Measurements from ENCODE around the gene XRN2.
"Not testable (repeated sequence)": the region's sequence is repeated elsewhere in the genome, so short reads cannot be mapped to it uniquely, and the experiment has no call there.

Gene XRN2

DNA sequence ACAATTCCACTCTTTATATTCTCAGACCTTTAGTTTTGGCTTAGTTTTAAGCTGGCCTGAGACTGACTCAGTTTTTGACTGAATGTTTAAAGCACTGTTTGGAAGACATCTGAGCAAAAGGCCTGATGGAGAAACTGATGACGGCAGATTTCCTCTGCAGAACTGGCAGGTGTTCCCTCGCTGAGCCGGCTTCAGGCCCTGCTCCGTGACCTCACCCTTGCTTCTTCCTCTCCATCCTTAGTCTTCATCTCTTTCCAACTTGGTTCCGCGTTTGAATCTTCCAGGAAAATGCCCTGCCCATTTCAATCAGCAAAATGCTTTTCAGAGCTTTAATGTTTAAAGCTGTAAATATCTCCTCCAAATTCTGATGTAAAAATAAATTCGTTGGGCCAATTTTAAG, 87.6 kb downstream of the XRN2 start:
- DNase-seq = no peak

DNA sequence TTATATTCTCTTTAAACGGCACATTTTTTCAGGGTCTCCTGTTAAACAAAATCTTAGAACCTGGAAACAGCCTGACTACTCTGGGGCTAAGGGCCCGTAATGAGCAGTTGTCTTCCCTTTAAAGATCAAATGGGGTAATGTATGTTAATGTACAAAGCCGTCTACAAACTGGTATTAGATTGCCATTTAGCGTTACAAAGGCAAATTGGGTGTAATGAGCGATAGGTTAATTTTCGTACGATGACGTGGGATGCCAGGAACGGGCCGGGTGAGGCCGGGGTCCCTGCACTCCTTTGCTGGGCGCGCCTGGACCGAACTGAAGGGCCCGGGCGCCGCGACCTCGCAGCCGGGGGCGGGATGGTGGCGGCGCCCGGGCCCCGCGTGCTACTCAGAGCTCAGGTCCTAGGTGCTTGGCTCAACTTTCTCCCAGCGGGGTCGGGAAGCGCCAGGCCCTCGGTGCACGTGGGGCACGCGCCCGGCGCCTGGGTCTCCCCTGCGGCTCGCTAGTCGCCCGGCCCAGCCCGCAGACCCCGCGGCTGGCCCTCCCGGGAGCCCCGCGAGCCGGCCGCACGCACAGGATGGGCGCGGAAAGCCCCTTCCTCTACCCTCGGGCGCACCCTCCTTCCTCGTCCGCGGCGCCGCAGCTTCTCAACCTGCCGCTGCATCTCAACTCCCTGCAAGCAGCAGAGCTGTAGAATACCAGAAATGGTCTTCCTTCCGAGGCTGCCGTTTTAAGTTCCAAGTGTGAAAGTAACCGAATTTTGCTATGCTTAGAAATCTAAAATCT, 88.2 kb downstream of the XRN2 start:
- DNase-seq = peak in 1 of 4 experiments; percentile 12

GRCh38 chr20:21391972-21392352, 88.8 kb downstream of the XRN2 start:
- no peak for DNase-seq

GRCh38 chr20:21393166-21393565, 90.0 kb downstream of the XRN2 start:
- no peak for DNase-seq

- DNase-seq = no peak
These were observed 90.8 kb downstream of the XRN2 start for GRCh38 chr20:21393816-21394519.

GRCh38 chr20:21394551-21394950, 91.4 kb downstream of the XRN2 start:
- DNase-seq = no peak

GRCh38 chr20:21395051-21395665, 92.0 kb downstream of the XRN2 start:
- DNase-seq = no peak

- peak in 2 of 4 experiments; percentile 25 to 35 for DNase-seq
These were observed 92.8 kb downstream of the XRN2 start for GRCh38 chr20:21395666-21396598.

GRCh38 chr20:21396599-21397340, 93.6 kb downstream of the XRN2 start:
- DNase-seq = peak in 2 of 4 experiments; percentile 48 to 54

- DNase-seq = no peak
These were observed 94.4 kb downstream of the XRN2 start, which contains the start of gene NKX2-4 for GRCh38 chr20:21397341-21398108. NKX2-4 (minus strand) TSS chr20:21397526; CDS start chr20:21397399, 127 bp downstream.

DNA sequence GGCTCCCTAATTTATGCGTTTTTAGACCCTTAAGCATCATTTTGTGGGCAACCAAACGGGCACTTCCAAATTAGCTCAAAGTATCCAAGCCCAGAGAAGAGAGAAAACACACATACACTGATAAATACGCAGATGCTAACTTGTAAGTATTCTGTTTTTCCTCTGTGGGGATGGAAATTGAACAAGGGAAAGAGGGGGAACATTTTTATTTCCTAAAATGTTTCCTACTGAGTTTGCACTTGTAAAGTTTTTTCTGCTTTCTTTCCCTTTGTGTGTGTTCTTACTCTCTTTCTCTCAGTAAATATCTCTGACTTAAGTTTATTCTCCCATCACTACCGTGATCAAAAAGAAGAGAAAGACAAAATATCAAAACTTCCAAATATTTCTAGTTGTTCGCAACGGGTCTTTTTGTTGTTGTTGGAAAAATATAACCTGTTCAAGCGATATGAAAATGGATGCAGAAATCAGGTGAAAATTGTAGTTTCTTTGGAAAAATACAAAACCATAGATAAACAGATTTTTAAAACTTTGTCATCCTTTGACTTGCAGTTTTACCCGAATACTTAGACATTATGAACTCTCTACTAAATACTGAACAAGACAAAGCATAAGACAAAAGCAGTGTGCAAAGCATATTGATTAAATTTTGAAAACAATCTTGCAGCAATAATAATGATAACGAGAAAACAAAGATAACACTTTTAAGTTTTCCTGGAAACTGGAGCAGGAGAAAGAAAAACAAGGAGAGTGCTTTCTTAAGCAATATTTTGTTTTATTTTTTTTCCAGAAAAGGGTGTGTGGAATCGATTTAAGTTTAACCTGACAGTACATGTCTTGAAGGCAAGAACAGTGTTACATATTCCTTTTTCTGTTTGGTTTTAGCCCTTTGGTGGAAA, 95.2 kb downstream of the XRN2 start:
- no peak for DNase-seq

- no peak for DNase-seq
These were observed 95.9 kb downstream of the XRN2 start for GRCh38 chr20:21399005-21399475.

GRCh38 chr20:21411725-21412124, 108.6 kb downstream of the XRN2 start:
- DNase-seq = peak in 1 of 4 experiments; percentile 14

- DNase-seq = not testable (repeated sequence)
These were observed 110.9 kb downstream of the XRN2 start for GRCh38 chr20:21413996-21414395.

DNA sequence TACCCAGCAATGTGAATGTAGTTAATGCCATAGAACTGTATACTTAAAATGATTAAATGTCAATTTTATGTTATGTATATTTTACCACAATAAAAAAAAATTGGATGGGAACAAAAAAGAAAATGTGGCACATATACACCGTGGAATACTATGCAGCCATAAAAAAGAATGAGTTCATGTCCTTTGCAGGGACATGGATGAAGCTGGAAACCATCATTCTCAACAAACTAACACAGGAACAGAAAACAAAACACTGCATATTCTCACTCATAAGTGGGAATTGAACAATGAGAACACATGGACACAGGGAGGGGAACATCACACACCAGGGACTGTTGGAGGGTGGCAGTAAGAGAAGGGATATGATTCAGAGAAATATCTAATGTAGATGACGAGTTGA, 116.0 kb downstream of the XRN2 start:
- DNase-seq = not testable (repeated sequence)

DNA sequence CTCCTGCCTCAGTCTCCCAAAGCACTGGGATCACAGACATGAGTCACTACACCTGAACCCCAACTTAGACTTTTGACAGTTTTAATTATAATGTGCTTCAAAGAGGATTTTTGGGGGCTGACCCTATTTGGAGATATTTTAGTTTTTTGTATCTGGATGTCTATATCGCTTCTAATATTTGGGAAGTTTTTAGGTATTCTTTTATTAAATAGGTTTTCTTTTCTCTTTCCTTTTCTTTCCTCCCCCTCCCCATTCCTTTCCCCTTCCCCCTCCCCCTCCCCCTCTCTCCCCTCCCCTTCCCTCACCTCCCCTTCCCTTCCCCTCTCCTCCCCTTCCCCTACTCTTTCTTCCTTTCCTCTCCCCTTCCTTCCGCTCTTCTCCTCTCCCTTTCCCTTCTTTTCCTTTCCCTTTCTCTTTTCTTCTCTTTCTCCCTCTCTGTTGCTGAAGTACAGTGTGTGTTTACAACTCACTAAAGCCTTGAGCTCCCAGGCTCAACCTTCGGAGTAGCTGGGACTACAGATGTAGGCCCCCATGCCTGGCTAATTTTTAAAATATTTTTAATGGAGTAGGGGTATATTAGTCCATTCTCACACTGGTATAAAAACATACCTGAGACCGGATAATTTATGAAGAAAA, 118.6 kb downstream of the XRN2 start:
- no peak for DNase-seq

DNA sequence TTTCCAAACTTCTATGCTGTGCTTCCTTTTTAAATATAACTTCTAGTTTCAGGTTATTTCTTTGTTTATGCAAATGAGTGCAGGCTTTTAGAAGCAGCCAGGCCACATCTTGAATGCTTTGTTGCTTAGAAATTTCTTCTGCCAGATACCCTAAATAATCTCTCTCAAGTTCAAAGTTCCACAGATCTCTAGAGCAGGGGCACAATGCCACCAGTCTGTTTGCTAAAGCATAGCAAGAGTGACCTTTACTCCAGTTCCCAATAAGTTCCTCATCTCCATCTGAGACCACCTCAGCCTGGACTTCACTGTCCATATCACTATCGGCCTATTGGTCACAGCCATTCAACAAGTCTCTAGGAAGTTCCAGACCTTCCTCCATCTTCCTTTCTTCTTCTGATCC, 120.6 kb downstream of the XRN2 start:
- DNase-seq = not testable (repeated sequence)

- DNase-seq = no peak
These were observed 121.7 kb downstream of the XRN2 start for GRCh38 chr20:21424846-21425245.

- DNase-seq = no peak
These were observed 126.9 kb downstream of the XRN2 start for GRCh38 chr20:21430020-21430419.

All from suppressor macrophage (primary cell).